ENCODE results near the gene PBX3. TPM values are rescaled to one million over a fixed set of nuclear protein-coding genes. Genes with fewer than 3 reads are reported as not detected.
"Not testable (repeated sequence)": the region's sequence is repeated elsewhere in the genome, so short reads cannot be mapped to it uniquely, and the experiment has no call there.

Gene PBX3
- total RNA-seq, 3 donors from 2014 or later: 13.0 to 24.4 (median 16.7) TPM

DNA sequence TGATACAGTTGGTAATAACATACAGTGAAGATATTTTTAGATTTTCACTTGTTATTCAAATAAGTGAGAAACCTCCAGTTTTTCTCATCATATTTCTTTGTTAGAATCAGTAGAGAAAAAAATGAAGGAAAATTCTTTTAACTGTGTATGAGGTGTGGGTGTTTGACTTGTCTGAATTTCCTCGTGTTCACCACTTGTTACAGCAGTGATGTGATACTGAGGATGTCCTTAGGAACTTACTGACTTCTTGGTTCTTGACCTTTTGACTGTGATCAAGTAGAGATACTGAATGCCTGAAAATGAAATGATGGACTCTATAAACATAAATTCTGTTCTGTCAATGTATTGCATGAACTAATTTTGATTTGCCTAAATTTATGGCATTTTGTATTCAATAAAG is 10.7 kb downstream of the PBX3 start:
- DNase-seq (no peak), ATAC-seq (no peak)
- Mint-ChIP-seq H3K4me1 (ENCODE audit: low read depth) (peaks cover 10% of the 10 kb centered on the region), H3K36me3 (ENCODE audit: insufficient read depth) (no peaks in the 10 kb centered on the region), H3K4me3 (no peak overlapping the region), H3K9me3 (no peaks in the 10 kb centered on the region), H3K27me3 (ENCODE audit: low read depth) (no peaks in the 10 kb centered on the region)

DNA sequence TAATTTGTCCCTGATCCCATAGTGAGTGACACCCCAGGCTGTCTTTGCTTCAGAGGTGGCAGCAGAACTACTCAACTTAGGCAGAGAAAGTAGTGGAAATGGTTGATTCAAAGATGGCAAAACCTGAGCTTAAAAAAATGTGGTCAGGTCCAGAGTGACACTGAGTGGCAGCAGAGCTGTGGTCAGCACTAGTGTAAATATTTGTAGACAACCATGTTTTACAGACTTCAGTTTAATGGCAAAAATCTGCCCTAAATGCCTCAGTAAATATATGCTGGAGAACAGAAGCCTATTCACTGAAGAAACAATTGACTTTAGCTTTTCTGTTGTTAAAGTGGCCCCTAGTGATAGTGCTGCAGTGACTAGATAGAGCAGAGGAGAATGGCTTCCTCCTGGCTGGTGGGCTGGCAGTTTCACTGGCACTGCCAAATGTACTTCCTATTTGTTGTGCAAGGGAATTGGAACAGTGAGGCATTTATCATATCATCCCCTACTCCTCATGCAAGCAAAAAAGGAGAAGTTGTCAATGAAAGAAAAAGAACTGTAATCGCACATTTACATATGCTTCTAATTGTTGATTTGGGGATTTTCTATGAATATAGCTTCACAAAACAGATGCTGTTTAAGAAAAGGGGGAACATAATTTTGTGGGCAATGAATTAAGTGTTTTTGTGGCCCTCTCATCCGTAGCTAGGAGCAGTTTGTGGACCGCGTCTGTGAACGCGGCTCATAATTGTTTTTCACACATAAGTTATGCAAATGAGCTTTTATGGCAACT is 12.0 kb downstream of the PBX3 start:
- Mint-ChIP-seq H3K9me3 (no peaks in the 10 kb centered on the region), H3K27me3 (ENCODE audit: low read depth) (no peaks in the 10 kb centered on the region), H3K36me3 (ENCODE audit: insufficient read depth) (no peaks in the 10 kb centered on the region), H3K4me1 (ENCODE audit: low read depth) (peaks cover 10% of the 10 kb centered on the region), H3K4me3 (peak overlapping the region; percentile 5)
- DNase-seq (no peak), ATAC-seq (no peak)

GRCh38 chr9:125759764-125760129 is 12.6 kb downstream of the PBX3 start:
- no peak for ATAC-seq
- no peak for DNase-seq
- no peaks in the 10 kb centered on the region for H3K36me3 Mint-ChIP-seq (ENCODE audit: insufficient read depth)
- peaks cover 10% of the 10 kb centered on the region for H3K4me1 Mint-ChIP-seq (ENCODE audit: low read depth)
- H3K9me3 Mint-ChIP-seq: no peaks in the 10 kb centered on the region
- no peaks in the 10 kb centered on the region for H3K27me3 Mint-ChIP-seq (ENCODE audit: low read depth)
- peak overlapping the region; percentile 5 for H3K4me3 Mint-ChIP-seq

DNA sequence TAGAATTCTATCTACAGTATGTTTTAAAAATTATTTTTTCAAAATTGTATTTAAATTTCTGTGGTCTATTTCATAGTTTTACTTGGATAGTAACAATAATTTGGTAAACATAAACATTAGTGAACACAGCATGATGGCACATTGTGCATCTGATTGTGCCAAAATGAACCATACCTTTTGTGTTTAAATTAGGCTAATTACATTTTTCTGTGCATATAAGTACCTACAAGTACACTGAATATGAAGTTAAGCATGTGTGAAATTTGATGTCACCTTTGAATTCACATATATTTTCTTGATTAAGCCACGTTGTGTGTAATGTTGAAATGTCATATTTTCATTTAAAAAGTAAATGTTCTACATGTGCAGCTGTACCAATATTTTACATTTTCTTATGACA is 13.4 kb downstream of the PBX3 start:
- H3K9me3 Mint-ChIP-seq: no peaks in the 10 kb centered on the region
- ATAC-seq (no peak), DNase-seq (no peak)
- H3K27me3 Mint-ChIP-seq (ENCODE audit: low read depth): no peaks in the 10 kb centered on the region
- peaks cover 10% of the 10 kb centered on the region for H3K4me1 Mint-ChIP-seq (ENCODE audit: low read depth)
- no peak overlapping the region for H3K4me3 Mint-ChIP-seq
- H3K36me3 Mint-ChIP-seq (ENCODE audit: insufficient read depth): no peaks in the 10 kb centered on the region

GRCh38 chr9:125761676-125762450 is 14.7 kb downstream of the PBX3 start:
- Mint-ChIP-seq H3K4me3 (no peak overlapping the region), H3K9me3 (no peaks in the 10 kb centered on the region), H3K27me3 (ENCODE audit: low read depth) (no peaks in the 10 kb centered on the region), H3K4me1 (ENCODE audit: low read depth) (peaks cover 10% of the 10 kb centered on the region), H3K36me3 (ENCODE audit: insufficient read depth) (no peaks in the 10 kb centered on the region)
- ATAC-seq (no peak), DNase-seq (no peak)

DNA sequence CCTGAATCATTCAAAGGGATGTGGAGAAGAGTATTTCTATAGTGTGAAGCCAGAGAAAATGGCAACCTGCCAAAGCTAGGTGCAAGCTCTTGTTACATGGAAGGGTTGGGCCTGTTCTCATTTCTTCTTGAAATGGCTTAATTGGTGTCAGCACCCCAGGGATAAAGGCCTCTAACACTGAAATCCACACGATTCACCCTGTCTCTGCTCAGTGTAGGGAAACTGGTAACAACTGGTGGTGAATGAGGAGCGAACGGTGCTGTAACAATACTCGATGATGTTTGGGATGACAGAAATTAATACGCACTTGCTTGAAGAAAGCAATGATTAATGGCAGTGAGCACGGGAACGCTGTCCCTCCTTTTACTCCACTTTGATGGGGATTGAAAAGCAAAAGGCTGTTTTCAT is 16.2 kb downstream of the PBX3 start:
- Mint-ChIP-seq H3K36me3 (ENCODE audit: insufficient read depth) (no peaks in the 10 kb centered on the region), H3K4me3 (no peak overlapping the region), H3K4me1 (ENCODE audit: low read depth) (peaks cover 11% of the 10 kb centered on the region), H3K27me3 (ENCODE audit: low read depth) (no peaks in the 10 kb centered on the region), H3K9me3 (no peaks in the 10 kb centered on the region)
- DNase-seq: no peak
- no peak for ATAC-seq

DNA sequence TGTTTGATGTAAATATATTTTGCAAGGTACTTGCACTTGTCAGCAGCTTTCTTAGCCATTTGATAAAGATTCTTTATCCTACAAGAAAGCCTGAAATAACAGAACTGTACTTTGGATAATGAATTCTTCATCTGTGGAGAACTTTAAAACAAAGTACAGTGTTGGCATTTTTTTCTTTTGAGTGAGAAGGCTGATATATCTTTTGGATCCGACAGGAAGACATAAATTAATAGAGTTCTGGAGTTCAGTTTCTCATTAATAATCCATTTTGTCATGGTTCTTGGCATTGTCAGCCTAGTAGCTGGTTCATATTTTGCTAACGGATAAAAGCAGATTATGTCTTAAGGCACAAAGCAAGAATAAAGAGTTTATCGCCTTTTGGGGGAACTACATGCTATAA is 17.0 kb downstream of the PBX3 start:
- no peak for ATAC-seq
- H3K4me1 Mint-ChIP-seq (ENCODE audit: low read depth): peaks cover 9% of the 10 kb centered on the region
- no peaks in the 10 kb centered on the region for H3K9me3 Mint-ChIP-seq
- DNase-seq: no peak
- no peak overlapping the region for H3K4me3 Mint-ChIP-seq
- no peaks in the 10 kb centered on the region for H3K27me3 Mint-ChIP-seq (ENCODE audit: low read depth)
- no peaks in the 10 kb centered on the region for H3K36me3 Mint-ChIP-seq (ENCODE audit: insufficient read depth)

DNA sequence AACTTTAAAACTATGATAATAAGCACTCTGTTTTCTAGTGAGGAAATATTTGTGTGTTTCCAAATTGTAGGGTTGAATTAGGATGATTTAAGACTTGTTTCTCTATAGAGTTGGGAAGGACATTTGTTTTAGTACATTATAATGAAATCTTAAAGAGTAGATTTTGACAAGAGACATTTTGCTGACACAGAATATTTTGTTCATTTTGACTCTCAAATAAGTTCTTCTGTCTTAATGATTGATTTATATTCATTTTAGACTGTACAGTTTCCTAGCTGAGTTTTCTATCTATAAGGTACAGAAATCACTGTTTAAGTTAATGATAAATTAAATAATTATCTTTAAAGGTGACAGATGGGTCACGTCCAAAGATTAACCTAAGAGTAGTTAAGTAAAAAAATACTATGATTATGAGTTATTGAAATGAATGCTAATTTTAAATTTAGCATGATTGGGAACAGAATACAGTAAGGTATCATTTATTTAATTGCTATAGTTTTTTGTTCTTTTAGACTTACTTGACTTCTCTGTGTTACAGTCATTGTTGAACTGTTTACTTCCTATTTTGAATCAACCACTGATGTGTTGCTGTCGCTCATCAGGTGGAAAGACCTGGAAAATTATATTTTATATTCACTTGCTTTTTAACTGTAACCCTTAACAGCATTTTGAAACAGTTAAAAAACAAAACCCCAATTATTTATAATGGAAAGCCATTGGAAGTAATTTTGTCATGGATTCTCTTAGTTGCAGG is 19.5 kb downstream of the PBX3 start:
- H3K9me3 Mint-ChIP-seq: no peaks in the 10 kb centered on the region
- no peaks in the 10 kb centered on the region for H3K27me3 Mint-ChIP-seq (ENCODE audit: low read depth)
- H3K4me3 Mint-ChIP-seq: no peak overlapping the region
- peaks cover 3% of the 10 kb centered on the region for H3K4me1 Mint-ChIP-seq (ENCODE audit: low read depth)
- DNase-seq (no peak), ATAC-seq (no peak)
- no peaks in the 10 kb centered on the region for H3K36me3 Mint-ChIP-seq (ENCODE audit: insufficient read depth)

- peaks cover 3% of the 10 kb centered on the region for H3K4me1 Mint-ChIP-seq (ENCODE audit: low read depth)
- H3K27me3 Mint-ChIP-seq (ENCODE audit: low read depth): no peaks in the 10 kb centered on the region
- H3K9me3 Mint-ChIP-seq: no peaks in the 10 kb centered on the region
- no peak for DNase-seq
- no peak for ATAC-seq
- H3K36me3 Mint-ChIP-seq (ENCODE audit: insufficient read depth): no peaks in the 10 kb centered on the region
- H3K4me3 Mint-ChIP-seq: no peak overlapping the region
These were observed 20.2 kb downstream of the PBX3 start for GRCh38 chr9:125767349-125767748.

DNA sequence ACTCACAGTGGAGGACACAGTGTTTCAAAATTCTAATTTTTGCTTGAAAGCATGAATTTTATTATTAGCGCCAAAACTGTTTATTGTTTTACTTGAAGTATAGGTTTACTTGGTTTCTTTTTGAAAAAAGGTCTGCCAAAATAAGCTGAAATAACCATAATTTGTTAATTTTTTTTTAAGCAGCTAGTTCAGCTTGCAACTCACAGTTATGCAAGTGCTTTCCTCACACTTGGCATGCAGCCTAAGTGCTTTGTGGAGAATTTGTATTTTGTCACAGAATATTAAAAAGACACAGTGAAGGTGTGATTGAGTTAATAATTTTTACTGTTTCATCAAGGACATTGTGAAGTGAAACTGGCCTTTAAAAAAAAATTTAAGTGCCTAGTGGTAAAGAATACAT is 21.6 kb downstream of the PBX3 start:
- H3K4me1 Mint-ChIP-seq (ENCODE audit: low read depth): peaks cover 3% of the 10 kb centered on the region
- DNase-seq (no peak), ATAC-seq (no peak)
- H3K27me3 Mint-ChIP-seq (ENCODE audit: low read depth): no peaks in the 10 kb centered on the region
- H3K4me3 Mint-ChIP-seq: no peak overlapping the region
- H3K36me3 Mint-ChIP-seq (ENCODE audit: insufficient read depth): no peaks in the 10 kb centered on the region
- no peaks in the 10 kb centered on the region for H3K9me3 Mint-ChIP-seq

- no peaks in the 10 kb centered on the region for H3K27me3 Mint-ChIP-seq (ENCODE audit: low read depth)
- ATAC-seq: no peak
- no peak for DNase-seq
- H3K4me1 Mint-ChIP-seq (ENCODE audit: low read depth): peaks cover 6% of the 10 kb centered on the region
- no peaks in the 10 kb centered on the region for H3K36me3 Mint-ChIP-seq (ENCODE audit: insufficient read depth)
- no peak overlapping the region for H3K4me3 Mint-ChIP-seq
- no peaks in the 10 kb centered on the region for H3K9me3 Mint-ChIP-seq
These were observed 23.9 kb downstream of the PBX3 start for GRCh38 chr9:125771037-125771436.

DNA sequence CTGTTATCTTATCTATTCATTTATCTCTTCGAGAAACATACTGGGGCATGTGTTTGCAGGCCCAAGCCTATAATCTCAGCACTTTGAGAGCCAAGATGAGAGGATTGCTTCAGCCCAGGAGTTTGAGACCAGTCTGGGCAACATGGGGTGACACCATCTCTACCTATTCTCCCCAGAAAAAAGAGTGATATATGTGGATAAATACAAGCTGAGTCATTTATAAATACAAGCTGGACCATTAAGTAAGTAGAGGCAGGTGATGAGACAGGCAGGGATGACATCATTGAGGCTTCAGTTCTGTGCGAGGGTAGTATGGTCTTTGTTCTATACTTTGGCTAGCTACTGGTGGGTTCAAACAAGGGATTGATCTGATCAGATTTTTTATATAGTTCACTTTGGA is 25.6 kb downstream of the PBX3 start:
- no peaks in the 10 kb centered on the region for H3K9me3 Mint-ChIP-seq
- ATAC-seq (no peak), DNase-seq (no peak)
- peaks cover 3% of the 10 kb centered on the region for H3K4me1 Mint-ChIP-seq (ENCODE audit: low read depth)
- H3K36me3 Mint-ChIP-seq (ENCODE audit: insufficient read depth): no peaks in the 10 kb centered on the region
- no peak overlapping the region for H3K4me3 Mint-ChIP-seq
- H3K27me3 Mint-ChIP-seq (ENCODE audit: low read depth): no peaks in the 10 kb centered on the region

DNA sequence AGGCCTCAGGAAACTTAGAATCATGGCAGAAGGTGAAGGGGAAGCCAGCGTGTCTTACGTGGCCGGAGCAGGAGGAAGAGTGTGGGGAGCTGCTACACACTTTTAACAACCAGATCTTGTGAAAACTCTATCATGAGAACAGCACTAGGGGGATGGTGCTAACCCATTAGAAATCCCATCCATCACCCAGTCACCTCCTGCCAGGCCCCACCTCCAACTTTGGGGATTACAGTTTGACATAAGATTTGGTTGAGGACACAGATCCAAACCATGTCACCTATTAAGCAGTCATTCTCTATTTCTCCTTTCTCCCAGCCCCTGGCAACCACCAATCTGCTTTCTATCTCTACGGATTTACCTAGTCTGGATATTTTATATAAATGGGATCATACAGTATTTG is 26.9 kb downstream of the PBX3 start:
- no peak overlapping the region for H3K4me3 Mint-ChIP-seq
- no peak for ATAC-seq
- DNase-seq: no peak
- H3K36me3 Mint-ChIP-seq (ENCODE audit: insufficient read depth): no peaks in the 10 kb centered on the region
- no peaks in the 10 kb centered on the region for H3K9me3 Mint-ChIP-seq
- no peaks in the 10 kb centered on the region for H3K27me3 Mint-ChIP-seq (ENCODE audit: low read depth)
- H3K4me1 Mint-ChIP-seq (ENCODE audit: low read depth): peaks cover 3% of the 10 kb centered on the region

DNA sequence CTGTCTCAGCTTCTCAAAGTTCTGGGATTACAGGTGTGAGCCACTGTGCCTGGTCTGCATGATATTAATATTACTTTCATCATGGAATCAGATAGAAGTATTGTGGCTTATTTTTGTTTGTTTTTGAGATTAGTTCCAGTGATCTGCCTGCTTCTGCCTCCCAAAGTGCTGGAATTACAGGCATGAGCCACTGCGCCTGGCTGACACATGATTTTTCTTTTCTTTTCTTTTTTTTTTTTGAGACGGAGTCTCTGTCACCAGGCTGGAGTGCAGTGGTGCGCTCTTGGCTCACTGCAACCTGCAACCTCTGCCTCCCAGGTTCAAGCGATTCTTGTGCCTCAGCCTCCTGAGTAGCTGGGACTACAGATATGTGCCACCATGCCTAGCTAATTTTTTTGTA is 29.6 kb downstream of the PBX3 start:
- not testable (repeated sequence) for ATAC-seq; H3K36me3 Mint-ChIP-seq (ENCODE audit: insufficient read depth); H3K4me3 Mint-ChIP-seq; H3K27me3 Mint-ChIP-seq (ENCODE audit: low read depth); H3K9me3 Mint-ChIP-seq; H3K4me1 Mint-ChIP-seq (ENCODE audit: low read depth); DNase-seq
